Liver (tissue), 9 donors: Measurements from ENCODE around the gene NSUN2. TPM values are rescaled to one million over a fixed set of nuclear protein-coding genes. Genes with fewer than 3 reads are reported as not detected.
"Not testable (repeated sequence)": the region's sequence is repeated elsewhere in the genome, so short reads cannot be mapped to it uniquely, and the experiment has no call there.

Experiments
- DNase-seq: peaks from one replicate; pipeline ENCODE4 v3.0.0-alpha.2; 2017; ENCODE audit warnings: low spot score
- H3K27ac ChIP-seq, 2 donors: one replicate each; pipeline ENCODE4 v1.7.0; 2013; ENCODE audit warnings: inconsistent platforms in 2 of 2, low read length in 2 of 2, control low read depth in 1 of 2, low read depth in 1 of 2, mild to moderate bottlenecking in 1 of 2
- H3K27me3 ChIP-seq, 4 donors: one replicate each; pipeline versions ENCODE4 v1.6.1 to v1.7.0; 2013; ENCODE audit warnings: low read length in 3 of 4, inconsistent platforms in 1 of 4, mild to moderate bottlenecking in 1 of 4, moderate library complexity in 1 of 4; ENCODE audit not compliant: control insufficient read depth in 4 of 4, insufficient read depth in 4 of 4
- H3K36me3 ChIP-seq, 4 donors: one replicate each; pipeline versions ENCODE4 v1.6.1 to v1.7.0; 2013; ENCODE audit warnings: low read length in 3 of 4, mild to moderate bottlenecking in 3 of 4, low read depth in 1 of 4, moderate library complexity in 1 of 4; ENCODE audit not compliant: control insufficient read depth in 4 of 4, insufficient read depth in 3 of 4
- H3K4me1 ChIP-seq, 4 donors: one replicate each; pipeline versions ENCODE4 v1.6.1 to v1.7.0; 2013; ENCODE audit warnings: low read length in 3 of 4, mild to moderate bottlenecking in 3 of 4, moderate library complexity in 1 of 4; ENCODE audit not compliant: control insufficient read depth in 4 of 4, insufficient read depth in 4 of 4
- H3K4me3 ChIP-seq, 3 donors: one replicate each; pipeline versions ENCODE4 v1.6.1 to v1.7.0; 2013; ENCODE audit warnings: low read length in 3 of 3, control low read depth in 1 of 3, low read depth in 1 of 3, mild to moderate bottlenecking in 1 of 3
- H3K9ac ChIP-seq, 2 donors: one replicate each; pipeline ENCODE4 v1.7.0; 2013; ENCODE audit warnings: low read length in 2 of 2, mild to moderate bottlenecking in 2 of 2, moderate library complexity in 2 of 2, control low read depth in 1 of 2, low read depth in 1 of 2
- H3K9me3 ChIP-seq, 4 donors: one replicate each; pipeline versions ENCODE4 v1.6.1 to v1.7.0; 2013; ENCODE audit warnings: low read length in 3 of 4; ENCODE audit not compliant: control insufficient read depth in 4 of 4
- EGR1 ChIP-seq, 2 donors: IDR thresholded peaks; 2 replicates each; pipeline ENCODE4 v1.6.1; 2016 to 2018; ENCODE audit warnings: antibody characterized with exemption in 2 of 2, low read depth in 2 of 2
- FOXA1 ChIP-seq: IDR thresholded peaks from 2 replicates; pipeline ENCODE4 v1.6.1; 2016; ENCODE audit warnings: antibody characterized with exemption
- FOXA2 ChIP-seq: IDR thresholded peaks from 2 replicates; pipeline ENCODE4 v1.6.1; 2016; ENCODE audit warnings: antibody characterized with exemption
- GABPA ChIP-seq, 2 donors: IDR thresholded peaks in 1 of 2; conservative IDR thresholded peaks in 1 of 2; 2 replicates each; pipeline ENCODE4 v1.6.1; 2016; ENCODE audit warnings: antibody characterized with exemption in 2 of 2, mild to moderate bottlenecking in 1 of 2, moderate library complexity in 1 of 2
- JUND ChIP-seq, 2 donors: IDR thresholded peaks; 2 replicates each; pipeline ENCODE4 v1.6.1; 2016; ENCODE audit warnings: antibody characterized with exemption in 2 of 2
- NR2F2 ChIP-seq: IDR thresholded peaks from 2 replicates; pipeline ENCODE4 v1.6.1; 2016; ENCODE audit warnings: antibody characterized with exemption
- RAD21 ChIP-seq, 2 donors: IDR thresholded peaks; 2 replicates each; pipeline ENCODE4 v1.6.1; 2016; ENCODE audit warnings: antibody characterized with exemption in 2 of 2, mild to moderate bottlenecking in 2 of 2
- RXRA ChIP-seq, 2 donors: IDR thresholded peaks; 2 replicates each; pipeline ENCODE4 v1.6.1; 2017 to 2018; ENCODE audit warnings: antibody characterized with exemption in 2 of 2, mild to moderate bottlenecking in 1 of 2
- SP1 ChIP-seq: IDR thresholded peaks from 2 replicates; pipeline ENCODE4 v1.6.1; 2018; ENCODE audit warnings: antibody characterized with exemption, mild to moderate bottlenecking
- TAF1 ChIP-seq: conservative IDR thresholded peaks from 2 replicates; pipeline ENCODE4 v1.6.1; 2016; ENCODE audit warnings: antibody characterized with exemption, mild to moderate bottlenecking
- WGBS: extraction: QIAGEN DNeasy Blood & Tissue Kit; methylation state at CpG from one replicate; pipeline ENCODE4 v1.1.7; 2013; 5-methylcytosine and 5-hydroxymethylcytosine counted together
- polyA plus RNA-seq, 2 donors: library from polyadenylated mRNA; stranded (reverse) in 1 of 2; unstranded in 1 of 2; fragments of 200-250 nt in 1 of 2; fragments of >200 nt in 1 of 2; fragmentation: Nextera tagmentation in 1 of 2; extraction: Ambion mirVana in 1 of 2; gene quantifications; one replicate each; pipeline versions ENCODE4 v1.2.1 to v1.2.3, GENCODE V29; 2013 to 2015
- total RNA-seq, 2 donors: library from RNA; depleted of rRNA; stranded (reverse); fragments of >200 nt; gene quantifications; one replicate each; pipeline ENCODE4 v1.2.3, GENCODE V29; 2014
- TF ChIP-seq, protein P1 (sequence below): IDR thresholded peaks from 2 replicates; pipeline ENCODE4 v1.6.1; 2016; ENCODE audit warnings: antibody characterized with exemption
- TF ChIP-seq, protein P2 (sequence below): fragments of 150-350 bp; IDR thresholded peaks from 2 replicates; pipeline ENCODE4 v1.5.1; 2017; ENCODE audit warnings: improper control_type of control experiment, low read depth, low read length; ENCODE audit not compliant: missing input control
- TF ChIP-seq, protein P3 (sequence below): IDR thresholded peaks from 2 replicates; pipeline ENCODE4 v1.6.1; 2016; ENCODE audit warnings: antibody characterized with exemption
- TF ChIP-seq, protein P4 (sequence below): IDR thresholded peaks from 2 replicates; pipeline ENCODE4 v1.6.1; 2016; ENCODE audit warnings: antibody characterized with exemption
- donor health status: healthy.
- donor health status: healthy.
- donor health status: healthy.
- donor health status: healthy.
- donor health status: healthy.

NSUN2 gene
- total and polyA plus RNA-seq, 4 donors, result 26.9 to 52.2 (median 28.1) TPM

DNA sequence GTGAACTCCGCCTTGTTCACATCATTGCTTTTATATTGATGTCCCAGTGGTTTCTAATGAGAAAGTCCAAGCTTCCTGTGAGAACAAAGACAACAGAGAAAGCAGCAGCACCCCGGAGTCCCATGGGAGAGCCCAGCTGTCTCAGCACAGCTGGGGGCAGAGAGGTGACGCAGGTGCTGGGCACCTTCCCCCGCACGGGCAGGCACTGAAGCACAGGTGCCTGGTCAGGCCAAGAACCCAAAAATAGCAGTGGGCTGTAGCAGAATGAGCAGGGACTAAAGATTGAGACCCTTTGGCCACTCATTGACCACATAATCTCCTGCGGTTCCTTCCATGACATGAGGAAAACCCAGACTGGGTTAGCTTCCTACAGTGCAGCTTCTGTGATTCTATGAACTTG, 19.2 kb upstream of the NSUN2 start:
- 88% methylated on average over 6 of the region's 6 CpGs for whole genome bisulfite sequencing
- no peak overlapping the region for H3K4me3 ChIP-seq
- no peaks in the 10 kb centered on the region for H3K4me1 ChIP-seq
- H3K27ac ChIP-seq, result no peak overlapping the region
- peaks cover 0 to 6% (median 0%) of the 10 kb centered on the region in 4 donors for H3K9me3 ChIP-seq
- DNase-seq, result no peak
- H3K36me3 ChIP-seq, result peaks cover 2 to 40% (median 31%) of the 10 kb centered on the region in 4 donors
- no peaks in the 10 kb centered on the region for H3K27me3 ChIP-seq
- TF ChIP-seq, protein P1, sequence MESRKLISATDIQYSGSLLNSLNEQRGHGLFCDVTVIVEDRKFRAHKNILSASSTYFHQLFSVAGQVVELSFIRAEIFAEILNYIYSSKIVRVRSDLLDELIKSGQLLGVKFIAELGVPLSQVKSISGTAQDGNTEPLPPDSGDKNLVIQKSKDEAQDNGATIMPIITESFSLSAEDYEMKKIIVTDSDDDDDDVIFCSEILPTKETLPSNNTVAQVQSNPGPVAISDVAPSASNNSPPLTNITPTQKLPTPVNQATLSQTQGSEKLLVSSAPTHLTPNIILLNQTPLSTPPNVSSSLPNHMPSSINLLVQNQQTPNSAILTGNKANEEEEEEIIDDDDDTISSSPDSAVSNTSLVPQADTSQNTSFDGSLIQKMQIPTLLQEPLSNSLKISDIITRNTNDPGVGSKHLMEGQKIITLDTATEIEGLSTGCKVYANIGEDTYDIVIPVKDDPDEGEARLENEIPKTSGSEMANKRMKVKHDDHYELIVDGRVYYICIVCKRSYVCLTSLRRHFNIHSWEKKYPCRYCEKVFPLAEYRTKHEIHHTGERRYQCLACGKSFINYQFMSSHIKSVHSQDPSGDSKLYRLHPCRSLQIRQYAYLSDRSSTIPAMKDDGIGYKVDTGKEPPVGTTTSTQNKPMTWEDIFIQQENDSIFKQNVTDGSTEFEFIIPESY, result no peak
- no peak for TF ChIP-seq FOXA1
- H3K9ac ChIP-seq, result no peak overlapping the region

DNA sequence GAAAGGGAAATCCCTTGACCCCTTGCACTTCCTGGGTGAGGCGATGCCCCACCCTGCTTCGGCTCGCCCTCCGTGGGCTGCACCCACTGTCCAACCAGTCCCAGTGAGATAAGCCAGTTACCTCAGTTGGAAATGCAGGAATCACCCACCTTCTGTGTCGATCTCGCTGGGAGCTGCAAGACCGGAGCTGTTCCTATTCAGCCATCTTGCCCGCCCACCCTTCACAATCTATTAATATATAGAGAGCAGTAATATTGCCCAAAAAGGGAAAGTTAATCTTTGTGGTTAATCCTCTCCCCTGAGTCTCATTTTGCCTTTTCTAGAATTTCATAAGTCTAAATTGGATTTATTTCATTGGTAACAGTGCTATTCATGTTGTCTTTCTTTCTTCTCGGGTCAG, 16.8 kb upstream of the NSUN2 start:
- no peak for DNase-seq
- Histone ChIP-seq H3K27ac (no peak overlapping the region), H3K9me3 (no peaks in the 10 kb centered on the region), H3K27me3 (no peaks in the 10 kb centered on the region), H3K36me3 (peaks cover 2 to 22% (median 15%) of the 10 kb centered on the region in 4 donors), H3K4me3 (no peak overlapping the region), H3K4me1 (no peaks in the 10 kb centered on the region), H3K9ac (no peak overlapping the region)
- 96% methylated on average over 9 of the region's 9 CpGs for WGBS
- no peak for TF ChIP-seq GABPA (IDR thresholded peaks at IDR 0.05 in 1 of 2, conservative IDR thresholded peaks at IDR 0.05 in 1 of 2)
- TF ChIP-seq JUND (IDR thresholded peaks at IDR 0.05), result no peak
- TF ChIP-seq FOXA1, result no peak
- no peak for TF ChIP-seq EGR1 (IDR thresholded peaks at IDR 0.05; ENCODE audit: low read depth in 2 of 2)
- no peak for TF ChIP-seq FOXA2
- TF ChIP-seq, protein P2, sequence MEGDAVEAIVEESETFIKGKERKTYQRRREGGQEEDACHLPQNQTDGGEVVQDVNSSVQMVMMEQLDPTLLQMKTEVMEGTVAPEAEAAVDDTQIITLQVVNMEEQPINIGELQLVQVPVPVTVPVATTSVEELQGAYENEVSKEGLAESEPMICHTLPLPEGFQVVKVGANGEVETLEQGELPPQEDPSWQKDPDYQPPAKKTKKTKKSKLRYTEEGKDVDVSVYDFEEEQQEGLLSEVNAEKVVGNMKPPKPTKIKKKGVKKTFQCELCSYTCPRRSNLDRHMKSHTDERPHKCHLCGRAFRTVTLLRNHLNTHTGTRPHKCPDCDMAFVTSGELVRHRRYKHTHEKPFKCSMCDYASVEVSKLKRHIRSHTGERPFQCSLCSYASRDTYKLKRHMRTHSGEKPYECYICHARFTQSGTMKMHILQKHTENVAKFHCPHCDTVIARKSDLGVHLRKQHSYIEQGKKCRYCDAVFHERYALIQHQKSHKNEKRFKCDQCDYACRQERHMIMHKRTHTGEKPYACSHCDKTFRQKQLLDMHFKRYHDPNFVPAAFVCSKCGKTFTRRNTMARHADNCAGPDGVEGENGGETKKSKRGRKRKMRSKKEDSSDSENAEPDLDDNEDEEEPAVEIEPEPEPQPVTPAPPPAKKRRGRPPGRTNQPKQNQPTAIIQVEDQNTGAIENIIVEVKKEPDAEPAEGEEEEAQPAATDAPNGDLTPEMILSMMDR, result no peak
- no peak for TF ChIP-seq RAD21 (IDR thresholded peaks at IDR 0.05)
- no peak for TF ChIP-seq NR2F2
- TF ChIP-seq, protein P3, sequence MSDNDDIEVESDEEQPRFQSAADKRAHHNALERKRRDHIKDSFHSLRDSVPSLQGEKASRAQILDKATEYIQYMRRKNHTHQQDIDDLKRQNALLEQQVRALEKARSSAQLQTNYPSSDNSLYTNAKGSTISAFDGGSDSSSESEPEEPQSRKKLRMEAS, result no peak
- no peak for TF ChIP-seq TAF1

DNA sequence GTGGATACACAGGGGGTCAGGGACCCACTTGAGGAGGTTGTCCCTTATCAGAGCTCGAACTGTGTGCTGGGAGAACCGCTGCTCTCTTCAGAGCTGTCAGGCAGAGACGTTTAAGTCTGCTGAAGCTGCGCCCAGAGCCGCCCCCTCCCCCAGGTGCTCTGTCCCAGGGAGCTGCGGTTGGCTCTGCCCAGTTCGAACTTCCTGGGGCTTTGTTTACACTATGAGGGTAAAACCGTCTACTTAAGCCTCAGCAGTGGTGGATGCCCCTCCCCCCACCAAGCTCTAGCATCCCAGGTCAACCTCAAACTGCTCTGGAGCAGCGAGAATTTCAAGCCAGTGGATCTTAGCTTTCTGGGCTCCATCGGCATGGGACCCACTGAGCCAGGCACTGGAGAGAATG, 16.3 kb upstream of the NSUN2 start:
- Histone ChIP-seq H3K27me3 (no peaks in the 10 kb centered on the region), H3K4me1 (no peaks in the 10 kb centered on the region), H3K9me3 (no peaks in the 10 kb centered on the region), H3K9ac (no peak overlapping the region), H3K36me3 (peaks cover 2 to 26% (median 19%) of the 10 kb centered on the region in 4 donors), H3K4me3 (no peak overlapping the region), H3K27ac (no peak overlapping the region)
- no peak for TF ChIP-seq SP1
- TF ChIP-seq, protein P4, sequence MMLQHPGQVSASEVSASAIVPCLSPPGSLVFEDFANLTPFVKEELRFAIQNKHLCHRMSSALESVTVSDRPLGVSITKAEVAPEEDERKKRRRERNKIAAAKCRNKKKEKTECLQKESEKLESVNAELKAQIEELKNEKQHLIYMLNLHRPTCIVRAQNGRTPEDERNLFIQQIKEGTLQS, result no peak
- TF ChIP-seq NR2F2, result no peak
- TF ChIP-seq RAD21 (IDR thresholded peaks at IDR 0.05), result no peak
- TF ChIP-seq RXRA (IDR thresholded peaks at IDR 0.05), result no peak
- TF ChIP-seq TAF1, result no peak
- 86% methylated on average over 10 of the region's 10 CpGs for WGBS
- no peak for DNase-seq

DNA sequence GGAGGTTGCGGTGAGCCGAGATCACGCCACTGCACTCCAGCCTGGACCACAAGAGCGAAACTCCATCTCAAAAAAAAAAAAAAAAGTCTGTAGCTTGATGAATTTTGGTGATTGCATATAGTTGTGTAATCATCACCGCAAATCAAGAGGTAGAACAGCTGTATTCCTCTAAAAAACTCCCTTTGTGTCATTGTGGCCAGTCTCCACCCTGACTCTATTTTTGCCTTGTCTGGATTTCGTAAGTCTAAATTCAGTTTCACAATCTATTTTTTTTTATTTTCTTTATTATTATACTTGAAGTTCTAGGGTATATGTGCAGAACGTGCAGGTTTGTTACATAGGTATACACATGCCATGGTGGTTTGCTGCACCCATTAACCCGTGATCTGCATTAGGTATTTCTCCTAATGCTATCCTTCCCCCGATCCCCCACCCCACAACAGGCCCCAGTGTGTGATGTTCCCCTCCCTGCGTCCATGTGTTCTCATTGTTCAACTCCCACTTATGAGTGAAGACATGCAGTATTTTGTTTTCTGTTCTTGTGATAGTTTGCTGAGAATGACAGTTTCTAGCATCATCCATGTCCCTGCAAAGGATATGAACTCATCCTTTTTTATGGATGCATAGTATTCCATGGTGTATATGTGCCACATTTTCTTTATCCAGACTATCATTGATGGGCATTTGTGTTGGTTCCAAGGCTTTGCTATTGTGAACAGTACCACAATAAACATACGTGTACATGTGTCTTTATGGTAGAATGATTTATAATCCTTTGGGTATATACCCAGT, 12.9 kb upstream of the NSUN2 start:
- not testable (repeated sequence) for H3K27ac ChIP-seq, H3K4me3 ChIP-seq, H3K9ac ChIP-seq, DNase-seq, H3K27me3 ChIP-seq, H3K4me1 ChIP-seq, H3K9me3 ChIP-seq
- 93% methylated on average over 11 of the region's 11 CpGs for whole genome bisulfite sequencing
- H3K36me3 ChIP-seq, result peaks cover 0 to 13% (median 10%) of the 10 kb centered on the region in 4 donors
